ENCODE data around the gene PRKCD.

PRKCD gene

GRCh38 chr3:53238886-53239285, 77.9 kb downstream of the PRKCD start:
- TF ChIP-seq CTCF (IDR thresholded peaks at IDR 0.05; ENCODE audit: control insufficient read depth, insufficient read depth, low read depth, low read length, missing control alignments), result no peak
- no peak overlapping the region for H3K4me3 ChIP-seq (ENCODE audit: control insufficient read depth, low read depth, low read length)
- DNase-seq (ENCODE audit: low read depth), result no peak

GRCh38 chr3:53239800-53240199, 78.8 kb downstream of the PRKCD start:
- no peak for DNase-seq (ENCODE audit: low read depth)
- no peak overlapping the region for H3K4me3 ChIP-seq (ENCODE audit: control insufficient read depth, low read depth, low read length)
- no peak for TF ChIP-seq CTCF (IDR thresholded peaks at IDR 0.05; ENCODE audit: control insufficient read depth, insufficient read depth, low read depth, low read length, missing control alignments)

- TF ChIP-seq CTCF (IDR thresholded peaks at IDR 0.05; ENCODE audit: control insufficient read depth, insufficient read depth, low read depth, low read length, missing control alignments), result no peak
- DNase-seq (ENCODE audit: low read depth), result no peak
- no peak overlapping the region for H3K4me3 ChIP-seq (ENCODE audit: control insufficient read depth, low read depth, low read length)
Measured at GRCh38 chr3:53240989-53241972, 80.3 kb downstream of the PRKCD start.

GRCh38 chr3:53242155-53242554, 81.1 kb downstream of the PRKCD start:
- TF ChIP-seq CTCF (IDR thresholded peaks at IDR 0.05; ENCODE audit: control insufficient read depth, insufficient read depth, low read depth, low read length, missing control alignments), result no peak
- no peak overlapping the region for H3K4me3 ChIP-seq (ENCODE audit: control insufficient read depth, low read depth, low read length)
- no peak for DNase-seq (ENCODE audit: low read depth)
